Pancreas (tissue), 10 donors: ENCODE results near the gene CALCOCO1. TPM values are rescaled to one million over a fixed set of nuclear protein-coding genes. Genes with fewer than 3 reads are reported as not detected.

Experiments
- ATAC-seq, 4 donors: fragments of 200-7000 bp; cut with Tn5 transposase; one replicate each; pipeline versions ENCODE4 v1.8.0 to v1.9.1; 2020; ENCODE audit warnings: mild to moderate bottlenecking in 4 of 4, moderate library complexity in 4 of 4
- DNase-seq, 6 donors: peaks; one replicate each; pipeline ENCODE4 v3.0.0-alpha.2; 2020
- FAIRE-seq: peaks from 2 replicates; lab custom pipeline; 2012; peaks lifted over from hg19 to GRCh38; lab: Jason Lieb, UNC
- H3K27ac ChIP-seq, 4 donors: fragments of 200-600 bp; sonication (generic); 1 replicate in 3 of 4; 2 replicates in 1 of 4; pipeline versions ENCODE4 v1.5.0 to v1.8.0; 2020
- H3K27me3 ChIP-seq, 4 donors: fragments of 200-600 bp; one replicate each; pipeline ENCODE4 v1.8.0; 2021
- H3K36me3 ChIP-seq, 3 donors: fragments of 200-600 bp; sonication (generic) in 1 of 3; one replicate each; pipeline versions ENCODE4 v1.5.0 to v1.8.0; 2020 to 2021
- H3K4me1 ChIP-seq, 3 donors: fragments of 200-600 bp; one replicate each; pipeline ENCODE4 v1.8.0; 2021
- H3K4me3 ChIP-seq, 4 donors: fragments of 200-600 bp; sonication (generic) in 2 of 4; one replicate each; pipeline versions ENCODE4 v1.5.0 to v1.8.0; 2020 to 2021
- H3K9me3 ChIP-seq, 4 donors: fragments of 200-600 bp; one replicate each; pipeline ENCODE4 v1.8.0; 2021
- CTCF ChIP-seq, 4 donors: fragments of 200-600 bp; sonication (generic) in 3 of 4; IDR thresholded peaks; one replicate each; pipeline versions ENCODE4 v1.5.0 to v1.8.0; 2021; ENCODE audit warnings: antibody characterized with exemption in 4 of 4
- WGBS, 2 donors: extraction: QIAGEN DNeasy Blood & Tissue Kit; methylation state at CpG; one replicate each; pipeline ENCODE4 v1.1.7; 2013; 5-methylcytosine and 5-hydroxymethylcytosine counted together
- intact Hi-C, 3 donors: fragments of 100-400 bp; cut with DNase I; formaldehyde crosslinking; loops; one replicate each; pipeline versions ENCODE4 v1.11.1 to v1.14.2; 2022
- polyA plus RNA-seq, 2 donors: library from polyadenylated mRNA; stranded (reverse); fragments of 200-250 nt; gene quantifications; one replicate each; pipeline ENCODE4 v1.2.3, GENCODE V29; 2013
- total RNA-seq, 6 donors: library from RNA; stranded (reverse); fragmentation: NEBNext Ultra II Directional in 4 of 6; extraction: Animal tissue kit (Norgen Biotek cat#: 25700) in 4 of 6; gene quantifications; one replicate each; pipeline versions ENCODE4 v1.2.1 to v1.2.4, GENCODE V29; 2021 to 2023
- donor health status: healthy with polysubstance abuse.
- donor health status: DM: no; HTN: no; CAD: no; lungs with moderate emphysema.
- donor health status: DM: no; HTN: no; CAD: no.
- donor health status: control.
- donor health status: control.
- donor health status: Bipolar disorder and iron deficiency.
- donor health status: DM: yes; HTN: yes; CAD: no.
- donor health status: DM: no; HTN: no; CAD: no.
- donor health status: DM: no; HTN: no; CAD: no.
- donor health status: DM: yes; HTN: yes; CAD: no.

Gene CALCOCO1
- total and polyA plus RNA-seq, 8 donors, result 28.2 to 103 (median 75.2) TPM

- no peaks in the 10 kb centered on the region for H3K27me3 ChIP-seq
- intact Hi-C loops, result no loop called here
- no peaks in the 10 kb centered on the region for H3K4me1 ChIP-seq
- no peak for FAIRE-seq
- H3K27ac ChIP-seq, result no peak overlapping the region
- no peaks in the 10 kb centered on the region for H3K9me3 ChIP-seq
- ATAC-seq, result no peak
- peaks cover 3 to 73% (median 27%) of the 10 kb centered on the region in 3 donors for H3K36me3 ChIP-seq
- 84 to 87% methylated on average over 5 of the region's 5 CpGs for WGBS, 2 donors
- no peak for DNase-seq
- TF ChIP-seq CTCF (IDR thresholded peaks at IDR 0.05), result no peak
- H3K4me3 ChIP-seq, result no peak overlapping the region
Observed at GRCh38 chr12:53717319-53717718, 9.9 kb downstream of the CALCOCO1 start.

- FAIRE-seq, result no peak
- 91 to 96% methylated on average over 4 of the region's 4 CpGs for WGBS, 2 donors
Observed at GRCh38 chr12:53714004-53714403, 13.2 kb downstream of the CALCOCO1 start.

GRCh38 chr12:53713516-53713915 lies 13.7 kb downstream of the CALCOCO1 start:
- no peak for TF ChIP-seq CTCF (IDR thresholded peaks at IDR 0.05)
- H3K27ac ChIP-seq, result no peak overlapping the region
- H3K9me3 ChIP-seq, result no peaks in the 10 kb centered on the region
- ATAC-seq (no peak), DNase-seq (peak in 1 of 6 donors; percentile 29), FAIRE-seq (no peak)
- intact Hi-C loops, result no loop called here
- H3K4me3 ChIP-seq, result no peak overlapping the region
- 83 to 88% methylated on average over 9 of the region's 9 CpGs for WGBS, 2 donors
- H3K27me3 ChIP-seq, result no peaks in the 10 kb centered on the region
- peaks cover 0 to 45% (median 18%) of the 10 kb centered on the region in 3 donors for H3K36me3 ChIP-seq
- H3K4me1 ChIP-seq, result no peaks in the 10 kb centered on the region

More at GRCh38 chr12:53714004-53714403, 13.2 kb downstream of the CALCOCO1 start:
- H3K27ac ChIP-seq, result no peak overlapping the region
- peaks cover 0 to 46% (median 18%) of the 10 kb centered on the region in 3 donors for H3K36me3 ChIP-seq
- intact Hi-C loops, result no loop called here
- H3K4me3 ChIP-seq, result no peak overlapping the region
- no peak for TF ChIP-seq CTCF (IDR thresholded peaks at IDR 0.05)
- no peaks in the 10 kb centered on the region for H3K9me3 ChIP-seq
- no peaks in the 10 kb centered on the region for H3K4me1 ChIP-seq
- ATAC-seq (no peak), DNase-seq (peak in 1 of 6 donors; percentile 9)
- no peaks in the 10 kb centered on the region for H3K27me3 ChIP-seq

GRCh38 chr12:53712059-53712643 lies 15.1 kb downstream of the CALCOCO1 start:
- no peak for ATAC-seq
- 77 to 88% methylated on average over 8 of the region's 8 CpGs for WGBS, 2 donors
- Histone ChIP-seq H3K4me3 (no peak overlapping the region), H3K4me1 (no peaks in the 10 kb centered on the region), H3K27me3 (no peaks in the 10 kb centered on the region), H3K36me3 (peaks cover 0 to 43% (median 18%) of the 10 kb centered on the region in 3 donors), H3K9me3 (no peaks in the 10 kb centered on the region), H3K27ac (no peak overlapping the region)
- intact Hi-C loops, result no loop called here
- no peak for TF ChIP-seq CTCF (IDR thresholded peaks at IDR 0.05)
- DNase-seq, result peak in 1 of 6 donors; percentile 44
- FAIRE-seq, result no peak

- intact Hi-C loops, result no loop called here
- Histone ChIP-seq H3K27me3 (no peaks in the 10 kb centered on the region), H3K4me3 (no peak overlapping the region), H3K36me3 (peaks cover 0 to 26% (median 13%) of the 10 kb centered on the region in 3 donors), H3K4me1 (no peaks in the 10 kb centered on the region), H3K9me3 (no peaks in the 10 kb centered on the region), H3K27ac (no peak overlapping the region)
- FAIRE-seq (no peak), ATAC-seq (peak in 1 of 4 donors; percentile 11), DNase-seq (peak in 1 of 6 donors; percentile 24)
- TF ChIP-seq CTCF (IDR thresholded peaks at IDR 0.05), result no peak
- WGBS, 2 donors, result 20 to 29% methylated on average over 6 of the region's 6 CpGs
Observed at GRCh38 chr12:53710091-53710490, 17.2 kb downstream of the CALCOCO1 start.
